NCI-H1105 treated with DMSO at 0.1 percent for 48 hours (cell line): ENCODE results near the gene RNU6-9.
"Not testable (repeated sequence)": the region's sequence is repeated elsewhere in the genome, so short reads cannot be mapped to it uniquely, and the experiment has no call there.

ENCODE experiments used
- DNase-seq: peaks from one replicate; lab custom pipeline; 2025; lab: John Stamatoyannopoulos, UW

RNU6-9 gene

DNA sequence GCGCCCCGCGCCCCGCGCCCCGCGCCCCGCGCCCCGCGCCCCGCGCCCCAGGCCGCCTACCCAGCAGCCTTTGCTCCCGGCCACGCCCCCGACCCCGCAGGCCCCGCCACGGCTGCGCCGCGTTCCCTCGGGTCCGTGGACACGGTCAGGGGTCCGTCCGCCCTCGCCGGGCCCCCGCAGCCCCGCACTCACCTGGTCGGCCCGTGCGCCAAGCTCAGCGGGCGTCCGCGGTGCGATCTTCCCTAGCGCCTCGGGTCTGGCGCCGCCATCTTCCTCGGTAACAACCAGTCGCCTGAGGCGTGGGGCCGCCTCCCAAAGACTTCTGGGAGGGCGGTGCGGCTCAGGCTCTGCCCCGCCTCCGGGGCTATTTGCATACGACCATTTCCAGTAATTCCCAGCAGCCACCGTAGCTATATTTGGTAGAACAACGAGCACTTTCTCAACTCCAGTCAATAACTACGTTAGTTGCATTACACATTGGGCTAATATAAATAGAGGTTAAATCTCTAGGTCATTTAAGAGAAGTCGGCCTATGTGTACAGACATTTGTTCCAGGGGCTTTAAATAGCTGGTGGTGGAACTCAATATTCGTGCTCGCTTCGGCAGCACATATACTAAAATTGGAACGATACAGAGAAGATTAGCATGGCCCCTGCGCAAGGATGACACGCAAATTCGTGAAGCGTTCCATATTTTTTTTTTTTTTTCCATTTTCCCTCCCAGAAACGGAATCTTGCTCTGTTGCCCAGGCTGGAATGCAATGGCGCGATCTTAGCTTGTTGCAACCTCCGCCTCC is at the start of gene RNU6-9, which contains the start of gene MED16:
Gene RNU6-9, plus strand, starts transcription at position 591 of the 796 bp plus-strand sequence.
Gene MED16, minus strand, starts transcription at position 294 of the 796 bp plus-strand sequence. CDS start 2,056 bp downstream, outside the sequence.
- DNase-seq = peak; percentile 92

- DNase-seq = no peak
These were observed 49.3 kb upstream of the RNU6-9 start for GRCh38 chr19:843836-844545.

- no peak for DNase-seq
These were observed 48.7 kb upstream of the RNU6-9 start for GRCh38 chr19:844546-844971.

DNA sequence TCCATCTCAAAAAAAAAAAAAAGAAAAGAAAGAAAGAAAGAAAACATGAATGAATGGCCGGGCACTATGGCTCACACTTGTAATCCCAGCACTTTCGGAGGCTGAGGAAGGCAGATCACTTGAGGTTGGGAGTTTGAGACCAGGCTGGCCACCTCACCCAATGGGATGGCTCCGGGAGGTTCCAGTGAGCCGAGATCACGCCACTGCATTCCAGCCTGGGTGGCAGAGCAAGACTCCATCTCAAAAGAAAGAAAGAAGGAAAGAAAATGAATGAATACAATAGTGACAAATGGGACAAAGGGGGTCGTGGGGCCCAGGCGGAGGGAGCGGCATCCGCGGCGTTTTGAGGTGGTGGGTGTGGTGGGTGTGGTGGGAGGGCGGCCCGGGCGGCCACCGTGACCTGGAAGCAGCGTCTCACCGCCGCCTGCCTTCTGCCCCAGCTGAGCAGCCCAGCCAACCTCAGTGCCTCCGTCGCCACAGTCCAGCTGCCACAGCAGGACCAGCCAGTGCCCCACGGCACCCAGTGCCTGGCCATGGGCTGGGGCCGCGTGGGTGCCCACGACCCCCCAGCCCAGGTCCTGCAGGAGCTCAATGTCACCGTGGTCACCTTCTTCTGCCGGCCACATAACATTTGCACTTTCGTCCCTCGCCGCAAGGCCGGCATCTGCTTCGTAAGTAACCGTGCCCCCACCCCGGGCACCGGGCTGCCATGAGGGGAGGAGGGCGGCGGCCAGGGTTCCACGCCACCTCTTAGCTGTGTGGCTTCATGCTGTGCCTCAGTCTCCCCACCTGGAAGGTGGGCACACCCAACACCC is 47.4 kb upstream of the RNU6-9 start:
- DNase-seq = no peak

DNA sequence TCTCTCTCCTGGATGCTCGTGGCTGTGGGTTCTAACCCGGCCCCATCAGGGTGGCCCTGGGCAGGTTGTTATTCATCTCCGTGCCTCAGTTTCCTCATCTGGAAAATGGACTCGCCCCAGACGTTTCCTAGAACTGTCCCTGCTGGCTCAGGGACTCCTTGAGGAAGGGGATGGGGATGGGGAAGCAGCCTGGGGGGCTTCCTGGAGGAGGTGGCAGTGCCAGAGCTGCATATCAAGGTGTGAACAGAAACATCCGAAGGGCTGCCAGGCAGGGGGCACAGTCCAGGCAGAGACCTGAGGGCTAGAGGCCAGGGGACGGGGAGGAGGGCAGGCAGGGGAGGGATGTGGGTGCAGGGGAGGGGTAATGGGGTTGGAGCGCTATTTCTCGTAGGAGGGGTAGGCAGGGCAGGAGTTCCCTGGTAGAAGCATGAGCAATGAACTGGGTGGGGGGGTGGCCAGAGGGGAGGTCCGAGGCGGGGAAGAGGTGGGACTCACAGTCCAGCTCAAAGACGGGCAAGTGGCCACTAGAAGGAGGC is 44.8 kb upstream of the RNU6-9 start:
- DNase-seq = no peak

DNA sequence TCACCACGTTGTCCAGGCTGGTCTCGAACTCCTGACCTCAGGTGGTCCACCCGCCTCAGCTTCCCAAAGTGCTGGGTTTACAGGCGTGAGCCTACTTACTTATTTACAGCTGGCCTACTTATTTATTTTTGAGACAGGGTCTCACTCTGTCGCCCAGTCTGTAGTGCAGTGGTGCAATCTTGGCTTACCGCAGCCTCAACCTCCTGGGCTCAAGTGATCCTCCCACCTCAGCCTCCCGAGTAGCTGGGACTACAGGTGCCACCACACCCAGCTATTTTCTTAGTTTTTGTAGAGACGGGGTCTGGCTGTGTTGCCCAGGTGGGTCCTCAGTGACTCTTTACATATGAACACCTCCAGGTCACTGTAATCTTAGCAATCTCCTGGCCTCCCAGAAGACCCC is 44.1 kb upstream of the RNU6-9 start:
- not testable (repeated sequence) for DNase-seq

DNA sequence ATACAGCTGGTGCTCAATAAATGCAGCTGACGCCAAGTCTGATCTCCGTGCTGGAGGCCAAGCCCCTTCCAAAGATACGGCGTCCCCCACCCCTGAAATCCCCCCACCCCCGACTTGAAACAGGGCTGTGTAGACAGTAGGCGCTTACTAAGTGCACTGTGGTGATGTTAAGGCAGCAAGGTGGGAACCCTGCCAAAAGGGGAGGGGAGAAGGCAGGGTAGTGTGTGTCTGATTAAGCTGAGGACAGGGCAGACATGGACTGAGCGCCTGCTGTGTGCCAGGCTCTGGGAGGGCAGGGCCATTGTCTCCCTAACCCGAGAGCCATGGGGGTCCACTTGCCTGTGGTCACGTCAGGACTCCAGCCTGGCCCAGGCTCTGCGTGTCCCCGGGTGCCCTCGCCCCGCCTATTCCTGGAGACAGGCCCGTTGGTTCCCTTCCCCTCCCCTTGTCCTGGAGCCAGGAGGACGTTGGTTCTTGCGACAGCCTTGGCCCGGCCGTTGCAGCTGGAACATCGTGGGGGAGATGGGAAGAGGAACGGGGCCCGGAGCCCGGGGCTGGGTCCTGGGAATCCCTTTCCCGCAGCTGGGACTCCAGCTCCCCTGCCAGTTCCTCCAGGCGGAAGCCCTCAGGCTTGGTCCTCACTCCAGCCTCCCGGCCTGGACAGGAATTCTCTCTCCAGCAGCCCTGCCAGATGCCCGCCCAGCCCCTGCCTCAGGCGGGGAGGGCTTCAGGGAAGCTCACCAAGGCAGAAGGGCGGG is 42.9 kb upstream of the RNU6-9 start:
- no peak for DNase-seq

DNA sequence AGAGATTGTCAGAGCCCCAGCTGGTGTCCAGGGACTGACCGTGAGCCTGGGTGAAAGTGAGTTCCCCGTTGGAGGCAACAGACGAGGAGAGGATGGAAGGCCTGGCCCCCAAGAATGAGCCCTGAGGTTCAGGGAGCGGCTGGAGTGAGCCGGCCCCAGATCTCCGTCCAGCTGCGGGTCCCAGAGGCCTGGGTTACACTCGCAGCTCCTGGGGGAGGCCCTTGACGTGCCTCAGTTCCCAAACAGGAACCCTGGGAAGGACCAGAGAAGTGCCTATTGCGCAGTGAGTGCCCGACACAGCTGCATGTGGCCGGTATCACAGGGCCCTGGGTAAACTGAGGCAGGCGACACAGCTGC is 42.3 kb upstream of the RNU6-9 start:
- no peak for DNase-seq

- DNase-seq = no peak
These were observed 40.9 kb upstream of the RNU6-9 start, which contains the start of gene ELANE for GRCh38 chr19:852136-853013. ELANE (plus strand) TSS chr19:852303; CDS start chr19:852329, 26 bp downstream.

DNA sequence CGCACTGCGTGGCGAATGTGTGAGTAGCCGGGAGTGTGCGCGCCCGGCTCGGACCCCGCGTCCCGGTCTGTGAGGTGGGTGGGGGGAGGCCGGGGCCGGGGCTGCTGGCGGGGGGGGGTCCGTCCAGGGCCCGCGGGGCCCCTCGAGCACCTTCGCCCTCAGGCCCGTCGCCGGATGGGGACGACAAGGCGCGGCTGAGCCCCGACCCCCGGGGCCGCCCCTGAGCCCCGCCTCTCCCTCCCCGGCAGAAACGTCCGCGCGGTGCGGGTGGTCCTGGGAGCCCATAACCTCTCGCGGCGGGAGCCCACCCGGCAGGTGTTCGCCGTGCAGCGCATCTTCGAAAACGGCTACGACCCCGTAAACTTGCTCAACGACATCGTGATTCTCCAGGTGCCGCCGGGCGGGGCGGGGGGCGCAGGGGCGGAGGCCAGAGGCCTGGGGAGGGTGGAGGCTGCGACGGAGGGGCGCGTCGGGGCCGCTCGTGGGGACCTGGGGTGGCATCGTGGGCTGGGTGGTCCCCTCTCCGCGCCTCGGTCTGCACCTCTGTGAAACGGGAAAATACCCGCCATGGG is 40.2 kb upstream of the RNU6-9 start:
- no peak for DNase-seq

DNA sequence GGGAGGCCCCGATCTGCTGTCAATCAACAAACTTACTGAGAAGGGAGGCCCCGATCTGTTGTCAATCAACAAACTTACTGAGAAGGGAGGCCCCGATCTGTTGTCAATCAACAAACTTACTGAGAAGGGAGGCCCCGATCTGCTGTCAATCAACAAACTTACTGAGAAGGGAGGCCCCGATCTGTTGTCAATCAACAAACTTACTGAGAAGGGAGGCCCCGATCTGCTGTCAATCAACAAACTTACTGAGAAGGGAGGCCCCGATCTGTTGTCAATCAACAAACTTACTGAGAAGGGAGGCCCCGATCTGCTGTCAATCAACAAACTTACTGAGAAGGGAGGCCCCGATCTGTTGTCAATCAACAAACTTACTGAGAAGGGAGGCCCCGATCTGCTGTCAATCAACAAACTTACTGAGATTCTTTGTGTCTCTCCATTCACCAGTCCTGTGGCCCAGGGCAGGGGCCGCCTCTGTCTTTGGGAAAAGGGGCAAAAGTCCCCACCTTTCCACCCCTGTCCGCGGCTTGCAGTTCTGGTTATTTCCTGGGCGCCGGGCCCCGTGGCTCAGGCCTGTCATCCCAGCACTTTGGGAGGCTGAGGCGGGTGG is 39.6 kb upstream of the RNU6-9 start:
- DNase-seq = not testable (repeated sequence)

DNA sequence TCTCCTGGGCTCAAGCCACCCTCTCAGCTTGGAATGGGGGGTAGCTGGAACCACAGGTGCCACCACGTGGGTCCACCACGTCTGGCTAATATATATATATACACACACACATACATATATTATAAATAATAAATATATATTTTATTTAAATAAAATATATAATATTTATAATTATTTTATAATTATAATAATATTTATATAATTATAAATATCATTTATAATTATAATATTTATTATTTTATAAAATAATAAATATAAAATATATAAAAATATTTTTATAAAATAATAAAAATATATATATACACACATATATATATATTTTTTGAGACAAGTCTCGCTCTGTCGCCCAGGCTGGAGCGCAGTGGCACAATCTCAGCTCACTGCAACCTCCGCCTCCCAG is 38.7 kb upstream of the RNU6-9 start:
- no peak for DNase-seq

DNA sequence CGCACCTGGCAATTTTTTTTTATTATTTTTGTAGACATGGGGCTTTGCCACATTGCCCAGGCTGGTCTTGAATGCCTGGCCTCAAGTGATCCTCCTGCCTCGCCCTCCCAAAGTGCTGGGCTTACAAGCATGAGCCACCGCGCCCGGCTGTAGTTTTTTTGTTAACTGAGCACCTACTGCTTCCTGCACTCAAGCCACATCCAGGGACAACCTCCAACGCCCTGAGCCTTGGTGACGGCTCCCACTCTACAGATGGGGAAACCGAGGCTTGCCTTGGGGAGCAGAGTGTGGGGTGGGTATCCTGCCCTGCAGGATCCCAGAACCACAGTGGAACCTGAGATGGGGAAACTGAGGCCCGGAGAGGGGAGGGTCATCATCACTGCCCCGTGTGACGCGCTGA is 38.1 kb upstream of the RNU6-9 start:
- DNase-seq = no peak

DNA sequence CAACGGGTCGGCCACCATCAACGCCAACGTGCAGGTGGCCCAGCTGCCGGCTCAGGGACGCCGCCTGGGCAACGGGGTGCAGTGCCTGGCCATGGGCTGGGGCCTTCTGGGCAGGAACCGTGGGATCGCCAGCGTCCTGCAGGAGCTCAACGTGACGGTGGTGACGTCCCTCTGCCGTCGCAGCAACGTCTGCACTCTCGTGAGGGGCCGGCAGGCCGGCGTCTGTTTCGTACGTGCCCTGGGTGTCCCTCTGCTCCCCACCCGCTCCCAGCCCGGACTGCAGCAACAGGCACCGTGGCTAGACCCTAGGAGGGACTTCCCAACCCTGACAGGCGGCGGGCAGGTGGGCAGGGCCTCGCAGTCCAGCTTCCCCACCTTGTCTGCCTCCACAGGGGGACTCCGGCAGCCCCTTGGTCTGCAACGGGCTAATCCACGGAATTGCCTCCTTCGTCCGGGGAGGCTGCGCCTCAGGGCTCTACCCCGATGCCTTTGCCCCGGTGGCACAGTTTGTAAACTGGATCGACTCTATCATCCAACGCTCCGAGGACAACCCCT is 37.6 kb upstream of the RNU6-9 start:
- no peak for DNase-seq

DNA sequence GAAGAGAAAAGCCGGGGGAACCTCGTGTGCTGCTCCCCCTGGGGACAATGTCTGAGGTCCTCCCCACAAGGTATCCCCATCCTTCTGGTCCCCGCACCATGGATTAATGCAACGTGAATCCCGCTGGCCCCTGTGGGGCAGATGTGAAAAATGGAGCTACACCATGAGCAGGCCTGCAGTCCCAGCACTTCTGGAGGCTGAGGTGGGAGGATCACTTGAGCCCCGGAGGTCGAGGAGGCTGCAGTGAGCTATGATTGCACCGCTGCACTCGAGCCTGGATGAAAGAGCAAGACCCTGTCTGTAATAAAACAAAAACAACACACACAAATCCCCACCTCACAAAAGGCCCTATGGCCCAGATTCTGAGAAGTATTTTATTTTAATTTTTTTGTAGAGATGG is 35.0 kb upstream of the RNU6-9 start:
- DNase-seq = no peak

- no peak for DNase-seq
These were observed 34.1 kb upstream of the RNU6-9 start, which contains the start of gene CFD for GRCh38 chr19:858868-859843. CFD (plus strand) TSS chr19:859664; CDS start chr19:859690, 26 bp downstream.

DNA sequence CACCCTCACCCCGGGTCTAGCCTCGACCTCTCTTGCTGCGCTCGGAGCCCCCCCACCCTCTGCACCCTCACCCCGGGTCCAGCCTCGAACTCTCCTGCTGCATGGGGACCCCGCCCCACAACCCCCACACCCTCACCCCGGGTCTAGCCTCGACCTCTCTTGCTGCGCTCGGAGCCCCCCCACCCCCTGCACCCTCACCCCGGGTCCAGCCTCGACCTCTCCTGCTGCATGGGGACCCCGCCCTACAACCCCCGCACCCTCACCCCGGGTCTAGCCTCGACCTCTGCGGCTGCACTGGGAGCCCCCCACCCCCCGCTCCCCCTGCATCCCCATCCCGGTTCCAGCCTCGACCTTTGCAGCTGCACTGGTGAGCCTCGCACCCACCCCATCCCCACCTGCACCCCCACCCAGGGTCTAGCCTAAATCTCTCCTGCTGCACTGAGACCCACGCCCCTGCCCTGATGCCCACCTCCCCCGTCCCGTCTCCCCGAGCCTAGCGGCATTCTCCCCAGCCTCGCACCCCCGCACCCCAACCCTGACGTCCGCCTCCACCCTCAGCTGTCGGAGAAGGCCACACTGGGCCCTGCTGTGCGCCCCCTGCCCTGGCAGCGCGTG is 32.0 kb upstream of the RNU6-9 start:
- DNase-seq = no peak
